IPS-15b (cell line): ENCODE measurements around the gene KCNA5.

Experiments used
- H3K27me3 ChIP-seq: one replicate; pipeline ENCODE4 v1.6.1; 2013; ENCODE audit warnings: low read length; ENCODE audit not compliant: control insufficient read depth, insufficient read depth
- H3K36me3 ChIP-seq: one replicate; pipeline ENCODE4 v1.6.1; 2013; ENCODE audit warnings: low read length; ENCODE audit not compliant: control insufficient read depth, insufficient read depth
- H3K4me1 ChIP-seq: one replicate; pipeline ENCODE4 v1.6.1; 2013; ENCODE audit warnings: mild to moderate bottlenecking, low read length; ENCODE audit not compliant: control insufficient read depth, insufficient read depth
- H3K4me3 ChIP-seq: one replicate; pipeline ENCODE4 v1.5.1; 2013; ENCODE audit warnings: low read depth, low read length
- H3K9ac ChIP-seq: one replicate; pipeline ENCODE4 v1.6.1; 2013; ENCODE audit warnings: low read depth, mild to moderate bottlenecking, low read length
- H3K9me3 ChIP-seq: one replicate; pipeline ENCODE4 v1.6.1; 2013; ENCODE audit warnings: mild to moderate bottlenecking, low read length; ENCODE audit not compliant: control insufficient read depth, insufficient read depth

Gene KCNA5

GRCh38 chr12:5043589-5044419 is at the start of gene KCNA5:
Gene KCNA5 (plus strand): TSS chr12:5043879. CDS start chr12:5044148, 269 bp downstream.
- Histone ChIP-seq H3K9me3 (no peaks in the 10 kb centered on the region), H3K4me1 (peaks cover 8% of the 10 kb centered on the region), H3K27me3 (peaks cover 73% of the 10 kb centered on the region), H3K9ac (no peak within 1 kb of the TSS), H3K36me3 (no peaks in the 10 kb centered on the region), H3K4me3 (peak within 1 kb of the TSS; percentile 51)

- Histone ChIP-seq H3K9me3 (no peaks in the 10 kb centered on the region), H3K4me1 (peaks cover 13% of the 10 kb centered on the region), H3K36me3 (no peaks in the 10 kb centered on the region), H3K4me3 (no peak overlapping the region), H3K27me3 (no peaks in the 10 kb centered on the region), H3K9ac (no peak overlapping the region)
Measured at GRCh38 chr12:4994622-4995021, 49.1 kb upstream of the KCNA5 start.

GRCh38 chr12:4996714-4997113 is 47.0 kb upstream of the KCNA5 start:
- peaks cover 13% of the 10 kb centered on the region for H3K4me1 ChIP-seq
- no peaks in the 10 kb centered on the region for H3K9me3 ChIP-seq
- no peak overlapping the region for H3K9ac ChIP-seq
- H3K27me3 ChIP-seq, result peaks cover 4% of the 10 kb centered on the region
- no peaks in the 10 kb centered on the region for H3K36me3 ChIP-seq
- H3K4me3 ChIP-seq, result no peak overlapping the region

- Histone ChIP-seq H3K9ac (no peak overlapping the region), H3K36me3 (no peaks in the 10 kb centered on the region)
Measured at GRCh38 chr12:4997939-4998338, 45.7 kb upstream of the KCNA5 start.

GRCh38 chr12:5000204-5000603 is 43.5 kb upstream of the KCNA5 start:
- Histone ChIP-seq H3K36me3 (no peaks in the 10 kb centered on the region), H3K9ac (no peak overlapping the region), H3K4me3 (no peak overlapping the region), H3K4me1 (peaks cover 9% of the 10 kb centered on the region), H3K27me3 (peaks cover 5% of the 10 kb centered on the region), H3K9me3 (no peaks in the 10 kb centered on the region)

More at GRCh38 chr12:4997939-4998338, 45.7 kb upstream of the KCNA5 start:
- H3K9me3 ChIP-seq, result no peaks in the 10 kb centered on the region
- H3K4me3 ChIP-seq, result no peak overlapping the region
- H3K27me3 ChIP-seq, result peaks cover 5% of the 10 kb centered on the region
- H3K4me1 ChIP-seq, result peaks cover 9% of the 10 kb centered on the region

- Histone ChIP-seq H3K9me3 (no peaks in the 10 kb centered on the region), H3K4me1 (peaks cover 9% of the 10 kb centered on the region), H3K4me3 (no peak overlapping the region), H3K36me3 (no peaks in the 10 kb centered on the region), H3K27me3 (peaks cover 5% of the 10 kb centered on the region), H3K9ac (no peak overlapping the region)
Measured at GRCh38 chr12:5000658-5001385, 42.9 kb upstream of the KCNA5 start.

- Histone ChIP-seq H3K9me3 (no peaks in the 10 kb centered on the region), H3K36me3 (no peaks in the 10 kb centered on the region), H3K27me3 (peaks cover 5% of the 10 kb centered on the region), H3K4me3 (no peak overlapping the region), H3K4me1 (peaks cover 9% of the 10 kb centered on the region), H3K9ac (no peak overlapping the region)
Measured at GRCh38 chr12:5003025-5003666, 40.5 kb upstream of the KCNA5 start.

GRCh38 chr12:5008661-5009060 is 35.0 kb upstream of the KCNA5 start:
- H3K4me1 ChIP-seq, result no peaks in the 10 kb centered on the region
- no peak overlapping the region for H3K4me3 ChIP-seq
- no peaks in the 10 kb centered on the region for H3K36me3 ChIP-seq
- H3K9me3 ChIP-seq, result no peaks in the 10 kb centered on the region
- H3K27me3 ChIP-seq, result no peaks in the 10 kb centered on the region
- no peak overlapping the region for H3K9ac ChIP-seq

- no peaks in the 10 kb centered on the region for H3K4me1 ChIP-seq
- H3K9me3 ChIP-seq, result no peaks in the 10 kb centered on the region
- H3K36me3 ChIP-seq, result no peaks in the 10 kb centered on the region
- no peak overlapping the region for H3K4me3 ChIP-seq
- H3K27me3 ChIP-seq, result no peaks in the 10 kb centered on the region
- no peak overlapping the region for H3K9ac ChIP-seq
Measured at GRCh38 chr12:5010151-5010550, 33.5 kb upstream of the KCNA5 start.

GRCh38 chr12:5012337-5012736 is 31.3 kb upstream of the KCNA5 start:
- no peaks in the 10 kb centered on the region for H3K36me3 ChIP-seq
- H3K4me1 ChIP-seq, result no peaks in the 10 kb centered on the region
- peaks cover 4% of the 10 kb centered on the region for H3K27me3 ChIP-seq
- H3K9me3 ChIP-seq, result no peaks in the 10 kb centered on the region
- no peak overlapping the region for H3K4me3 ChIP-seq
- H3K9ac ChIP-seq, result no peak overlapping the region

- Histone ChIP-seq H3K9ac (no peak overlapping the region), H3K27me3 (peaks cover 6% of the 10 kb centered on the region), H3K4me1 (peaks cover 2% of the 10 kb centered on the region), H3K36me3 (no peaks in the 10 kb centered on the region), H3K4me3 (no peak overlapping the region), H3K9me3 (no peaks in the 10 kb centered on the region)
Measured at GRCh38 chr12:5013266-5013730, 30.4 kb upstream of the KCNA5 start.
